A673 (cell line): ENCODE data around the gene HSPG2. TPM values are rescaled to one million over a fixed set of nuclear protein-coding genes. Genes with fewer than 3 reads are reported as not detected.

ENCODE experiments used
- BruUV-seq: library from RNA; stranded (reverse); fragments of 400-500 nt; replicated peaks from 2 replicates; lab custom pipeline; 2021; lab: Mats Ljungman, UMichigan
- CTCF ChIA-PET: fragments of 300-600 bp; sonication (Branson Sonifier 250); formaldehyde crosslinking; loops from one replicate; lab custom pipeline; 2022; ENCODE audit warnings: antibody characterized with exemption; lab: Charles Lee
- POLR2A ChIA-PET: fragments of 300-600 bp; sonication (Branson Sonifier 250); formaldehyde crosslinking; loops from one replicate; lab custom pipeline; 2022; ENCODE audit warnings: antibody characterized with exemption; ENCODE audit not compliant: low non-redundant PET; lab: Charles Lee
- DNase-seq: peaks from one replicate; pipeline ENCODE4 v3.0.0-alpha.2; 2015; ENCODE audit warnings: low spot score
- H3K27ac ChIP-seq: fragments of 200-600 bp; sonication (generic); 2 replicates; pipeline ENCODE4 v1.5.1; 2016; ENCODE audit warnings: mixed run types, low read depth, mild to moderate bottlenecking, mixed read lengths, antibody characterized with exemption, low read length; ENCODE audit not compliant: poor library complexity, severe bottlenecking
- H3K27me3 ChIP-seq: fragments of 200-600 bp; sonication (generic); replicated peaks from 2 replicates; pipeline ENCODE4 v1.6.1; 2017; ENCODE audit warnings: mixed run types, low read depth, mild to moderate bottlenecking, mixed read lengths, antibody characterized with exemption, low read length; ENCODE audit not compliant: insufficient read depth, poor library complexity
- H3K36me3 ChIP-seq: fragments of 200-600 bp; sonication (generic); 2 replicates; pipeline ENCODE4 v1.6.1; 2016; ENCODE audit warnings: mixed run types, mild to moderate bottlenecking, mixed read lengths, antibody characterized with exemption, low read length; ENCODE audit not compliant: insufficient read depth, poor library complexity, severe bottlenecking
- H3K4me1 ChIP-seq: fragments of 200-600 bp; sonication (generic); 2 replicates; pipeline ENCODE4 v1.6.1; 2017; ENCODE audit warnings: mixed run types, mild to moderate bottlenecking, mixed read lengths, antibody characterized with exemption, low read length; ENCODE audit not compliant: insufficient read depth, poor library complexity, severe bottlenecking
- H3K4me3 ChIP-seq: fragments of 200-600 bp; sonication (generic); 2 replicates; pipeline ENCODE4 v1.5.1; 2016; ENCODE audit warnings: low read depth, mixed run types, mild to moderate bottlenecking, mixed read lengths, low read length; ENCODE audit not compliant: poor library complexity, severe bottlenecking
- H3K9me3 ChIP-seq: fragments of 200-600 bp; sonication (generic); 2 replicates; pipeline ENCODE4 v1.6.1; 2016; ENCODE audit warnings: mixed run types, low read depth, mild to moderate bottlenecking, mixed read lengths, antibody characterized with exemption, low read length; ENCODE audit not compliant: poor library complexity, severe bottlenecking
- EZH2 ChIP-seq: fragments of 200-600 bp; sonication (generic); IDR thresholded peaks from 2 replicates; pipeline ENCODE4 v1.6.1; 2017; ENCODE audit warnings: borderline replicate concordance, low read depth, mild to moderate bottlenecking, mixed read lengths, antibody characterized with exemption, low read length; ENCODE audit not compliant: poor library complexity, severe bottlenecking
- intact Hi-C: fragments of 100-400 bp; cut with micrococcal nuclease; formaldehyde crosslinking; loops from one replicate; pipeline ENCODE4 v1.10.0; 2022; ENCODE audit not compliant: unreplicated experiment
- total RNA-seq: library from RNA; stranded (reverse); gene quantifications from 2 replicates; pipeline ENCODE4 v1.2.3, GENCODE V29; 2021
- TF ChIP-seq, protein P1 (sequence below): fragments of 300-800, 200-600 bp; sonication (generic); conservative IDR thresholded peaks from 2 replicates; pipeline ENCODE4 v1.5.1; 2017; ENCODE audit warnings: low read depth, mild to moderate bottlenecking, antibody characterized with exemption, low read length, moderate library complexity, mixed read lengths

Gene HSPG2
- total RNA-seq, 1 experiment from 2014 or later = 10.4 TPM

DNA sequence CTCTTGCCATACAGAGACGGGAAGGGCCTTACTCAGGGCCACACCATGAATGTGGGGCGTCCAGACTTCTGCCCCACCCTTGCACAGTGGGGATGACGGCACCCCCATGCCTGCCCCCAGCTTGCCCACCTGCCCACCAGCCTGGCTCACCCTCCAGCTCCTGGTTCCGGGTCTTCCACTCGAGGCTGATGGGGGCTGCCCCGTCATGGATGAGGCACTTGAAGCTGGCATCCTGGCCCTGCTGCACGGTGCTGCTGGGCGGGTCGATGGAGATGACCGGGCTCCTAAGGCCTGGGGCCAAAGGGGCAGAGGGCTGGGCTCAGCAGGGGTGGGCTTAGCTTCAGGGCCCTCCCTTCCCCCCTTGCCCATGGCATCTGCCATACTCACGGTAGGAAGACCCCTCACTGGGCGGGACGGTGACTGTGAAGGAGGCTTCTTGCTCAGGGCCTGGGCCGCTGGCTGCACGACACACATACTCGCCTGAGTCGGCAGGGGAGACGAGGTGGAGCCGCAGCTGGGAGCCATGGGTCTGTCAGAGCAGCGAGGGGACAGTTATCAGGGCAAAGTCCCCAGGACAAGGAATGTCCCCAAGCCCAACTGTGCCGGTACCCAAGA lies 95.2 kb downstream of the HSPG2 start:
- intact Hi-C loops = no loop called here

DNA sequence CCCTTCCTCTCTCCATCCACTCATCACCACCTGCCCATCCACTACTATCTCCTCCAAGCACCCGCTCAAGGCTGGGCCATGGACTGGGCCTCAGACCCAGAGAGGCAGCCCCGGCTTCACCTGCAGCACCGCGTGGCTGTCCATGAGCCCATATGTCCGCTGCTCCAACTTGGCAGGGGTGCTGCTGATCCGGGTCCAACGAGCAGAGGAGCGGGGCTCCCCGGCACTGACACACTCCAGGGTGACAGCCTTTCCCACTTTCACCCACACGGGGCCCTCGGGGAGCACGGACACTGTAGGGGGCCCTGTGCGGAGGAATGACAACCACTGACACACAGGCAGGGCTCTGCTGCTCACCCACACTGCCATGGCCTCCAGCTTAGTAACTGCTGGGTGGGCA lies 96.1 kb downstream of the HSPG2 start:
- Histone ChIP-seq H3K27me3 (no peaks in the 10 kb centered on the region), H3K4me3 (no peak overlapping the region), H3K9me3 (no peaks in the 10 kb centered on the region), H3K36me3 (no peaks in the 10 kb centered on the region), H3K27ac (no peak overlapping the region), H3K4me1 (no peaks in the 10 kb centered on the region)
- intact Hi-C loops = no loop called here
- no peak for TF ChIP-seq EZH2
- TF ChIP-seq, protein P1, sequence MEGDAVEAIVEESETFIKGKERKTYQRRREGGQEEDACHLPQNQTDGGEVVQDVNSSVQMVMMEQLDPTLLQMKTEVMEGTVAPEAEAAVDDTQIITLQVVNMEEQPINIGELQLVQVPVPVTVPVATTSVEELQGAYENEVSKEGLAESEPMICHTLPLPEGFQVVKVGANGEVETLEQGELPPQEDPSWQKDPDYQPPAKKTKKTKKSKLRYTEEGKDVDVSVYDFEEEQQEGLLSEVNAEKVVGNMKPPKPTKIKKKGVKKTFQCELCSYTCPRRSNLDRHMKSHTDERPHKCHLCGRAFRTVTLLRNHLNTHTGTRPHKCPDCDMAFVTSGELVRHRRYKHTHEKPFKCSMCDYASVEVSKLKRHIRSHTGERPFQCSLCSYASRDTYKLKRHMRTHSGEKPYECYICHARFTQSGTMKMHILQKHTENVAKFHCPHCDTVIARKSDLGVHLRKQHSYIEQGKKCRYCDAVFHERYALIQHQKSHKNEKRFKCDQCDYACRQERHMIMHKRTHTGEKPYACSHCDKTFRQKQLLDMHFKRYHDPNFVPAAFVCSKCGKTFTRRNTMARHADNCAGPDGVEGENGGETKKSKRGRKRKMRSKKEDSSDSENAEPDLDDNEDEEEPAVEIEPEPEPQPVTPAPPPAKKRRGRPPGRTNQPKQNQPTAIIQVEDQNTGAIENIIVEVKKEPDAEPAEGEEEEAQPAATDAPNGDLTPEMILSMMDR = no peak
- POLR2A ChIA-PET = no interaction called here
- CTCF ChIA-PET = no interaction called here
- no TSS peak for BruUV-seq
- no peak for DNase-seq

More for the DNA sequence above, 95.2 kb downstream of the HSPG2 start:
- TF ChIP-seq, protein P1 = no peak
- no peak for TF ChIP-seq EZH2
- Histone ChIP-seq H3K9me3 (no peaks in the 10 kb centered on the region), H3K27ac (no peak overlapping the region), H3K27me3 (no peaks in the 10 kb centered on the region), H3K4me1 (no peaks in the 10 kb centered on the region), H3K36me3 (no peaks in the 10 kb centered on the region), H3K4me3 (no peak overlapping the region)
- BruUV-seq = no TSS peak
- DNase-seq = no peak
- ChIA-PET CTCF (no interaction called here), POLR2A (interaction anchor here (0.6 kb wide), 1 partner anchor 524 kb away, joined by 4 read pairs; no protein-coding TSS in a partner anchor)

DNA sequence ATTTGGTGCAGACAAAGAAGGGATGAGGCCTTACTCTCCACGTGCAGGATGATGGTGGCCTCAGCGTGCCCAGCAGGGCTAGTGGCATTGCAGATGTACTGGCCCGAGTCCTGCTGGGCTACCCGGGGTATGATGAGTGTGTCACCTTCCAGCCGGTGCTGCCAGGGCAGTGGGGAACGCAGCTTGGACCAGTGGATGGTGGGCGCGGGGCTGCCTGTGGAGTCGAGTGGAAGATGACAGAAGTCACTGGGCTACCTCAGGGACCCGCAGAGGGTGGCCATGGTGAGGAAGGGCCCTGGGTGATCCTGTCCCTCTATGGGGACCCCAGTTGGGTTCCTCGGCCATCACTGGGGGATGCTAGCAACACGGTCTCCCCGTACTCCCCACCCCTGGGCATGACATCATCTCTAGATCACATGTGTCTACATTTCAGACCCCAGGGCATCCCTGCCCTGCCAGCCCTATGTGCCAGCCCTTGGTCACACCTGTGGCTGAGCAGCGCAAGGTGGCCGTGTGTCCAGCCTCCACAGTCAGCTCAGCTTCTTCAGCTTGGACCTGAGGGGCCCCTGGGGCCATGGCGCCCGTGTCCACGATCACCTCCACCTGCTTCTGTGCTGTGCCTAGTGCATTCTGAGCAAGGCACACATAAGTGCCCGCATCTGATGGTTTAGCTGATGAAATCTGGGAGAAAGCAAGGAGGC lies 97.6 kb downstream of the HSPG2 start:
- no peak overlapping the region for H3K27ac ChIP-seq
- no peak overlapping the region for H3K4me3 ChIP-seq
- ChIA-PET CTCF (no interaction called here), POLR2A (interaction anchor here (0.5 kb wide), 1 partner anchor 981 kb away, joined by 4 read pairs; no protein-coding TSS in a partner anchor)
- no peaks in the 10 kb centered on the region for H3K27me3 ChIP-seq
- no peaks in the 10 kb centered on the region for H3K36me3 ChIP-seq
- no peaks in the 10 kb centered on the region for H3K9me3 ChIP-seq
- H3K4me1 ChIP-seq = no peaks in the 10 kb centered on the region
- intact Hi-C loops = no loop called here
- BruUV-seq = no TSS peak
- TF ChIP-seq, protein P1 = no peak
- no peak for TF ChIP-seq EZH2
- no peak for DNase-seq
